HepG2 (cell line): ENCODE data around the gene SOX12. TPM values are rescaled to one million over a fixed set of nuclear protein-coding genes. Genes with fewer than 3 reads are reported as not detected.

Source experiments
- CC2D1A ChIP-seq: sonication (generic); formaldehyde crosslinking; IDR thresholded peaks from 2 replicates; pipeline ENCODE4 v1.8.1; 2023; ENCODE audit warnings: mild to moderate bottlenecking, missing genetic modification reagents
- HDAC1 ChIP-seq: sonication (generic); formaldehyde crosslinking; IDR thresholded peaks from 2 replicates; pipeline ENCODE4 v1.5.1; 2020; ENCODE audit warnings: mild to moderate bottlenecking, missing genetic modification reagents
- HOXA3 ChIP-seq: sonication (generic); formaldehyde crosslinking; IDR thresholded peaks from 2 replicates; pipeline ENCODE4 v1.5.0; 2020; ENCODE audit warnings: missing genetic modification reagents
- HOXA7 ChIP-seq: sonication (generic); formaldehyde crosslinking; IDR thresholded peaks from 2 replicates; pipeline ENCODE4 v1.8.1; 2022; ENCODE audit warnings: mild to moderate bottlenecking, missing genetic modification reagents, moderate library complexity
- KDM2A ChIP-seq: sonication (generic); formaldehyde crosslinking; IDR thresholded peaks from 2 replicates; pipeline ENCODE4 v1.4.0; 2020; ENCODE audit warnings: low read depth, missing genetic modification reagents, borderline replicate concordance
- KLF15 ChIP-seq: sonication (generic); formaldehyde crosslinking; IDR thresholded peaks from 2 replicates; pipeline ENCODE4 v1.8.1; 2023; ENCODE audit warnings: borderline replicate concordance, mild to moderate bottlenecking, inconsistent platforms, missing genetic modification reagents, mixed read lengths
- MAF1 ChIP-seq: sonication (generic); formaldehyde crosslinking; IDR thresholded peaks from 2 replicates; pipeline ENCODE4 v1.5.0; 2020; ENCODE audit warnings: missing genetic modification reagents, borderline replicate concordance
- MED8 ChIP-seq: sonication (generic); formaldehyde crosslinking; IDR thresholded peaks from 2 replicates; pipeline ENCODE4 v1.8.1; 2023; ENCODE audit warnings: mild to moderate bottlenecking, missing genetic modification reagents; ENCODE audit not compliant: insufficient replicate concordance
- NFIC ChIP-seq: IDR thresholded peaks from 2 replicates; pipeline ENCODE4 v1.6.1; 2012; ENCODE audit warnings: mild to moderate bottlenecking, low read length, inconsistent platforms
- SNAI1 ChIP-seq: sonication (generic); formaldehyde crosslinking; IDR thresholded peaks from 2 replicates; pipeline ENCODE4 v1.5.0; 2020; ENCODE audit warnings: mild to moderate bottlenecking, missing genetic modification reagents, borderline replicate concordance
- STAG1 ChIP-seq: sonication (generic); formaldehyde crosslinking; IDR thresholded peaks from 2 replicates; pipeline ENCODE4 v1.4.0; 2020; ENCODE audit warnings: missing genetic modification reagents
- ZBTB1 ChIP-seq: sonication (generic); formaldehyde crosslinking; IDR thresholded peaks from 2 replicates; pipeline ENCODE4 v1.4.0; 2020; ENCODE audit warnings: missing genetic modification reagents, borderline replicate concordance
- ZMYM3 ChIP-seq: sonication (generic); formaldehyde crosslinking; IDR thresholded peaks from 2 replicates; pipeline ENCODE4 v1.5.1; 2020; ENCODE audit warnings: mild to moderate bottlenecking, missing genetic modification reagents
- ZNF367 ChIP-seq: sonication (generic); formaldehyde crosslinking; IDR thresholded peaks from 2 replicates; pipeline ENCODE4 v1.4.0; 2020; ENCODE audit warnings: missing genetic modification reagents, borderline replicate concordance
- ZZZ3 ChIP-seq: sonication (generic); formaldehyde crosslinking; IDR thresholded peaks from 2 replicates; pipeline ENCODE4 v1.4.0; 2020; ENCODE audit warnings: missing genetic modification reagents, mild to moderate bottlenecking, borderline replicate concordance
- polyA plus RNA-seq, 8 experiments: library from polyadenylated mRNA; depleted of rRNA in 3 of 8; stranded (reverse) in 7 of 8; unstranded in 1 of 8; fragments of >200 nt; fragmentation: Illumina TruSeq in 4 of 8; extraction: Trizol in 4 of 8; gene quantifications; 2 replicates each; pipeline versions ENCODE4 v1.2.1 to v1.2.3, GENCODE V29; 2011 to 2016; ENCODE audit warnings: low read depth in 4 of 8, missing spikeins in 1 of 8, mixed read lengths in 1 of 8; ENCODE audit not compliant: insufficient read depth in 1 of 8
- total RNA-seq, 5 experiments: library from RNA; depleted of rRNA; stranded (reverse); fragments of >200 nt; fragmentation: Illumina TruSeq; extraction: Trizol; gene quantifications; 2 replicates each; pipeline ENCODE4 v1.2.3, GENCODE V29; 2016; ENCODE audit warnings: low read depth in 1 of 5
- TF ChIP-seq, protein P1 (sequence below), 2 experiments: sonication (generic) in 1 of 2; formaldehyde crosslinking in 1 of 2; IDR thresholded peaks; 2 replicates each; pipeline versions ENCODE4 v1.6.1 to v1.9.0; 2014 to 2022; ENCODE audit warnings: antibody characterized with exemption in 1 of 2, borderline replicate concordance in 1 of 2, inconsistent platforms in 1 of 2, low read depth in 1 of 2, missing genetic modification reagents in 1 of 2
- TF ChIP-seq, protein P2 (sequence below): sonication (generic); formaldehyde crosslinking; IDR thresholded peaks from 2 replicates; pipeline ENCODE4 v1.4.0; 2020; ENCODE audit warnings: mild to moderate bottlenecking, missing genetic modification reagents
- TF ChIP-seq, protein P3 (sequence below): sonication (generic); formaldehyde crosslinking; IDR thresholded peaks from 2 replicates; pipeline ENCODE4 v1.4.0; 2020; ENCODE audit warnings: missing genetic modification reagents

Gene SOX12
- total and polyA plus RNA-seq, 2 of the 13 experiments (the other 11 are each of a cell fraction or from before 2014, with no cell fraction given): 10.0 to 18.7 TPM

GRCh38 chr20:354298-354977, 29.1 kb downstream of the SOX12 start (continued):
- TF ChIP-seq, protein P1, sequence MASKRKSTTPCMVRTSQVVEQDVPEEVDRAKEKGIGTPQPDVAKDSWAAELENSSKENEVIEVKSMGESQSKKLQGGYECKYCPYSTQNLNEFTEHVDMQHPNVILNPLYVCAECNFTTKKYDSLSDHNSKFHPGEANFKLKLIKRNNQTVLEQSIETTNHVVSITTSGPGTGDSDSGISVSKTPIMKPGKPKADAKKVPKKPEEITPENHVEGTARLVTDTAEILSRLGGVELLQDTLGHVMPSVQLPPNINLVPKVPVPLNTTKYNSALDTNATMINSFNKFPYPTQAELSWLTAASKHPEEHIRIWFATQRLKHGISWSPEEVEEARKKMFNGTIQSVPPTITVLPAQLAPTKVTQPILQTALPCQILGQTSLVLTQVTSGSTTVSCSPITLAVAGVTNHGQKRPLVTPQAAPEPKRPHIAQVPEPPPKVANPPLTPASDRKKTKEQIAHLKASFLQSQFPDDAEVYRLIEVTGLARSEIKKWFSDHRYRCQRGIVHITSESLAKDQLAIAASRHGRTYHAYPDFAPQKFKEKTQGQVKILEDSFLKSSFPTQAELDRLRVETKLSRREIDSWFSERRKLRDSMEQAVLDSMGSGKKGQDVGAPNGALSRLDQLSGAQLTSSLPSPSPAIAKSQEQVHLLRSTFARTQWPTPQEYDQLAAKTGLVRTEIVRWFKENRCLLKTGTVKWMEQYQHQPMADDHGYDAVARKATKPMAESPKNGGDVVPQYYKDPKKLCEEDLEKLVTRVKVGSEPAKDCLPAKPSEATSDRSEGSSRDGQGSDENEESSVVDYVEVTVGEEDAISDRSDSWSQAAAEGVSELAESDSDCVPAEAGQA (IDR thresholded peaks at IDR 0.05; ENCODE audit: low read depth): no peak
- TF ChIP-seq, protein P1 (CRISPR knock-in tag; IDR thresholded peaks at IDR 0.05; ENCODE audit: borderline replicate concordance): no peak
- no peak for TF ChIP-seq ZNF367
- no peak for TF ChIP-seq SNAI1
- TF ChIP-seq KLF15 (CRISPR knock-in tag): no peak
- TF ChIP-seq HOXA3 (CRISPR knock-in tag): peak; percentile 38; the same call in 1 of the 2 replicates
- TF ChIP-seq, protein P2, sequence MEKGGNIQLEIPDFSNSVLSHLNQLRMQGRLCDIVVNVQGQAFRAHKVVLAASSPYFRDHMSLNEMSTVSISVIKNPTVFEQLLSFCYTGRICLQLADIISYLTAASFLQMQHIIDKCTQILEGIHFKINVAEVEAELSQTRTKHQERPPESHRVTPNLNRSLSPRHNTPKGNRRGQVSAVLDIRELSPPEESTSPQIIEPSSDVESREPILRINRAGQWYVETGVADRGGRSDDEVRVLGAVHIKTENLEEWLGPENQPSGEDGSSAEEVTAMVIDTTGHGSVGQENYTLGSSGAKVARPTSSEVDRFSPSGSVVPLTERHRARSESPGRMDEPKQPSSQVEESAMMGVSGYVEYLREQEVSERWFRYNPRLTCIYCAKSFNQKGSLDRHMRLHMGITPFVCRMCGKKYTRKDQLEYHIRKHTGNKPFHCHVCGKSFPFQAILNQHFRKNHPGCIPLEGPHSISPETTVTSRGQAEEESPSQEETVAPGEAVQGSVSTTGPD (CRISPR knock-in tag): no peak
- no peak for TF ChIP-seq NFIC
- TF ChIP-seq MAF1 (CRISPR knock-in tag): no peak
- no peak for TF ChIP-seq MED8 (CRISPR knock-in tag)
- peak; percentile 89 for TF ChIP-seq KDM2A (CRISPR knock-in tag)
- peak; percentile 98 for TF ChIP-seq STAG1 (CRISPR knock-in tag)
- TF ChIP-seq ZMYM3 (CRISPR knock-in tag): peak; percentile 50; the same call in 1 of the 2 replicates
- TF ChIP-seq HOXA7 (CRISPR knock-in tag): no peak
- no peak for TF ChIP-seq ZZZ3 (CRISPR knock-in tag)
- TF ChIP-seq HDAC1 (CRISPR knock-in tag): no peak
- TF ChIP-seq, protein P3, sequence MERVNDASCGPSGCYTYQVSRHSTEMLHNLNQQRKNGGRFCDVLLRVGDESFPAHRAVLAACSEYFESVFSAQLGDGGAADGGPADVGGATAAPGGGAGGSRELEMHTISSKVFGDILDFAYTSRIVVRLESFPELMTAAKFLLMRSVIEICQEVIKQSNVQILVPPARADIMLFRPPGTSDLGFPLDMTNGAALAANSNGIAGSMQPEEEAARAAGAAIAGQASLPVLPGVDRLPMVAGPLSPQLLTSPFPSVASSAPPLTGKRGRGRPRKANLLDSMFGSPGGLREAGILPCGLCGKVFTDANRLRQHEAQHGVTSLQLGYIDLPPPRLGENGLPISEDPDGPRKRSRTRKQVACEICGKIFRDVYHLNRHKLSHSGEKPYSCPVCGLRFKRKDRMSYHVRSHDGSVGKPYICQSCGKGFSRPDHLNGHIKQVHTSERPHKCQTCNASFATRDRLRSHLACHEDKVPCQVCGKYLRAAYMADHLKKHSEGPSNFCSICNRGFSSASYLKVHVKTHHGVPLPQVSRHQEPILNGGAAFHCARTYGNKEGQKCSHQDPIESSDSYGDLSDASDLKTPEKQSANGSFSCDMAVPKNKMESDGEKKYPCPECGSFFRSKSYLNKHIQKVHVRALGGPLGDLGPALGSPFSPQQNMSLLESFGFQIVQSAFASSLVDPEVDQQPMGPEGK (CRISPR knock-in tag): peak; percentile 92
- no peak for TF ChIP-seq ZBTB1 (CRISPR knock-in tag)
- no peak for TF ChIP-seq CC2D1A
